HepG2 (cell line): ENCODE data around the gene ECPAS. TPM values are rescaled to one million over a fixed set of nuclear protein-coding genes. Genes with fewer than 3 reads are reported as not detected.
A peak's percentile ranks its signal among the peaks of the same experiment; 100 is the strongest.

Experiments
- FLYWCH1 ChIP-seq: sonication (generic); formaldehyde crosslinking; IDR thresholded peaks from 2 replicates; pipeline ENCODE4 v1.8.1; 2023; ENCODE audit warnings: mild to moderate bottlenecking, missing genetic modification reagents
- FOXA1 ChIP-seq, 2 experiments: fragments of 450-650 bp in 1 of 2; sonication (generic) in 1 of 2; formaldehyde crosslinking in 1 of 2; IDR thresholded peaks; 2 replicates each; pipeline versions ENCODE4 v1.4.0 to v1.6.1; 2016 to 2020; ENCODE audit warnings: missing genetic modification reagents in 1 of 2
- KLF6 ChIP-seq: IDR thresholded peaks from 2 replicates; pipeline ENCODE4 v1.8.0; 2016; ENCODE audit warnings: missing biosample characterization, missing genetic modification reagents
- PRMT3 ChIP-seq: sonication (generic); formaldehyde crosslinking; IDR thresholded peaks from 2 replicates; pipeline ENCODE4 v1.8.1; 2022; ENCODE audit warnings: low read depth, mild to moderate bottlenecking, moderate library complexity, missing genetic modification reagents, borderline replicate concordance
- RARA ChIP-seq: IDR thresholded peaks from 2 replicates; pipeline ENCODE4 v1.6.1; 2016; ENCODE audit warnings: missing genetic modification reagents, missing compliant biosample characterization
- ZNF772 ChIP-seq: sonication (generic); formaldehyde crosslinking; IDR thresholded peaks from 2 replicates; pipeline ENCODE4 v1.5.0; 2020; ENCODE audit warnings: mild to moderate bottlenecking, missing genetic modification reagents
- polyA plus RNA-seq, 8 experiments: library from polyadenylated mRNA; depleted of rRNA in 3 of 8; stranded (reverse) in 7 of 8; unstranded in 1 of 8; fragments of >200 nt; fragmentation: Illumina TruSeq in 4 of 8; extraction: Trizol in 4 of 8; gene quantifications; 2 replicates each; pipeline versions ENCODE4 v1.2.1 to v1.2.3, GENCODE V29; 2011 to 2016; ENCODE audit warnings: low read depth in 4 of 8, missing spikeins in 1 of 8, mixed read lengths in 1 of 8; ENCODE audit not compliant: insufficient read depth in 1 of 8
- total RNA-seq, 5 experiments: library from RNA; depleted of rRNA; stranded (reverse); fragments of >200 nt; fragmentation: Illumina TruSeq; extraction: Trizol; gene quantifications; 2 replicates each; pipeline ENCODE4 v1.2.3, GENCODE V29; 2016; ENCODE audit warnings: low read depth in 1 of 5
- TF ChIP-seq, protein P1 (sequence below): sonication (generic); formaldehyde crosslinking; IDR thresholded peaks from 2 replicates; pipeline ENCODE4 v1.4.0; 2020; ENCODE audit warnings: missing genetic modification reagents, borderline replicate concordance
- TF ChIP-seq, protein P2 (sequence below): fragments of 450-650 bp; IDR thresholded peaks from 2 replicates; pipeline ENCODE4 v1.6.1; 2017; ENCODE audit warnings: mild to moderate bottlenecking
- TF ChIP-seq, protein P3 (sequence below): sonication (generic); formaldehyde crosslinking; IDR thresholded peaks from 2 replicates; pipeline ENCODE4 v1.5.0; 2020; ENCODE audit warnings: missing genetic modification reagents
- TF ChIP-seq, protein P4 (sequence below): sonication (generic); formaldehyde crosslinking; IDR thresholded peaks from 2 replicates; pipeline ENCODE4 v1.8.1; 2022; ENCODE audit warnings: mild to moderate bottlenecking, missing genetic modification reagents
- TF ChIP-seq, protein P5 (sequence below): sonication (generic); formaldehyde crosslinking; IDR thresholded peaks from 2 replicates; pipeline ENCODE4 v1.5.0; 2020; ENCODE audit warnings: mild to moderate bottlenecking, missing genetic modification reagents
- TF ChIP-seq, protein P6 (sequence below), 2 experiments: IDR thresholded peaks; 2 replicates each; pipeline ENCODE4 v1.6.1; 2011 to 2012; ENCODE audit warnings: low read length in 2 of 2, borderline replicate concordance in 1 of 2, low read depth in 1 of 2, mild to moderate bottlenecking in 1 of 2, moderate library complexity in 1 of 2
- TF ChIP-seq, protein P7 (sequence below): sonication (generic); formaldehyde crosslinking; conservative IDR thresholded peaks from 2 replicates; pipeline ENCODE4 v1.8.0; 2022; ENCODE audit warnings: missing genetic modification reagents

The ECPAS gene
- total and polyA plus RNA-seq, 2 of the 13 experiments (the other 11 are each of a cell fraction or from before 2014, with no cell fraction given): 35.3 to 58.0 TPM

DNA sequence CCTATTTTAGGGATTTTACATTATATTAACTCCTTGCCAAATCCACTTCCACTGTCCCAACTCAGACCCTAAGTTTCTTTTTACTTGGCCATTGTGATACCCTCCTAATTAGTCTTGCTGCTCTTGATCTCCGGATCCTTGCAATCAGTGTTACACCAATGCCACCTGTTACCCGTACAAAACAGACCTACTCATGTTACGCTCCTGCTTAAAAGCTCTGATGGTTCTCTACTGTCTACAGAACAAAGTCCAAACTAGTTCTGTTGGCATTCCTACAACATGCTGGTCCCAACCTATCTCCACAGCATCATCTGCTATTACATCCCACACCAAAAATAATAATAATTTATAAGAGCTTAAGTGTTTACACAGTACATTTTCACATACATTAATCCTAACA, 9.8 kb downstream of the ECPAS start (continued):
- TF ChIP-seq, protein P1, sequence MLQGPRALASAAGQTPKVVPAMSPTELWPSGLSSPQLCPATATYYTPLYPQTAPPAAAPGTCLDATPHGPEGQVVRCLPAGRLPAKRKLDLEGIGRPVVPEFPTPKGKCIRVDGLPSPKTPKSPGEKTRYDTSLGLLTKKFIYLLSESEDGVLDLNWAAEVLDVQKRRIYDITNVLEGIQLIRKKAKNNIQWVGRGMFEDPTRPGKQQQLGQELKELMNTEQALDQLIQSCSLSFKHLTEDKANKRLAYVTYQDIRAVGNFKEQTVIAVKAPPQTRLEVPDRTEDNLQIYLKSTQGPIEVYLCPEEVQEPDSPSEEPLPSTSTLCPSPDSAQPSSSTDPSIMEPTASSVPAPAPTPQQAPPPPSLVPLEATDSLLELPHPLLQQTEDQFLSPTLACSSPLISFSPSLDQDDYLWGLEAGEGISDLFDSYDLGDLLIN (CRISPR knock-in tag): no peak
- TF ChIP-seq, protein P2, sequence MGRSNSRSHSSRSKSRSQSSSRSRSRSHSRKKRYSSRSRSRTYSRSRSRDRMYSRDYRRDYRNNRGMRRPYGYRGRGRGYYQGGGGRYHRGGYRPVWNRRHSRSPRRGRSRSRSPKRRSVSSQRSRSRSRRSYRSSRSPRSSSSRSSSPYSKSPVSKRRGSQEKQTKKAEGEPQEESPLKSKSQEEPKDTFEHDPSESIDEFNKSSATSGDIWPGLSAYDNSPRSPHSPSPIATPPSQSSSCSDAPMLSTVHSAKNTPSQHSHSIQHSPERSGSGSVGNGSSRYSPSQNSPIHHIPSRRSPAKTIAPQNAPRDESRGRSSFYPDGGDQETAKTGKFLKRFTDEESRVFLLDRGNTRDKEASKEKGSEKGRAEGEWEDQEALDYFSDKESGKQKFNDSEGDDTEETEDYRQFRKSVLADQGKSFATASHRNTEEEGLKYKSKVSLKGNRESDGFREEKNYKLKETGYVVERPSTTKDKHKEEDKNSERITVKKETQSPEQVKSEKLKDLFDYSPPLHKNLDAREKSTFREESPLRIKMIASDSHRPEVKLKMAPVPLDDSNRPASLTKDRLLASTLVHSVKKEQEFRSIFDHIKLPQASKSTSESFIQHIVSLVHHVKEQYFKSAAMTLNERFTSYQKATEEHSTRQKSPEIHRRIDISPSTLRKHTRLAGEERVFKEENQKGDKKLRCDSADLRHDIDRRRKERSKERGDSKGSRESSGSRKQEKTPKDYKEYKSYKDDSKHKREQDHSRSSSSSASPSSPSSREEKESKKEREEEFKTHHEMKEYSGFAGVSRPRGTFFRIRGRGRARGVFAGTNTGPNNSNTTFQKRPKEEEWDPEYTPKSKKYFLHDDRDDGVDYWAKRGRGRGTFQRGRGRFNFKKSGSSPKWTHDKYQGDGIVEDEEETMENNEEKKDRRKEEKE: no peak
- TF ChIP-seq ZNF772 (no peak), FOXA1 (IDR thresholded peaks at IDR 0.05) (no peak), FOXA1 (CRISPR knock-in tag; IDR thresholded peaks at IDR 0.05) (peak; percentile 45), RARA (no peak), FLYWCH1 (CRISPR knock-in tag) (no peak), PRMT3 (no peak), KLF6 (CRISPR knock-in tag) (no peak)
- TF ChIP-seq, protein P3, sequence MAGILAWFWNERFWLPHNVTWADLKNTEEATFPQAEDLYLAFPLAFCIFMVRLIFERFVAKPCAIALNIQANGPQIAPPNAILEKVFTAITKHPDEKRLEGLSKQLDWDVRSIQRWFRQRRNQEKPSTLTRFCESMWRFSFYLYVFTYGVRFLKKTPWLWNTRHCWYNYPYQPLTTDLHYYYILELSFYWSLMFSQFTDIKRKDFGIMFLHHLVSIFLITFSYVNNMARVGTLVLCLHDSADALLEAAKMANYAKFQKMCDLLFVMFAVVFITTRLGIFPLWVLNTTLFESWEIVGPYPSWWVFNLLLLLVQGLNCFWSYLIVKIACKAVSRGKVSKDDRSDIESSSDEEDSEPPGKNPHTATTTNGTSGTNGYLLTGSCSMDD (CRISPR knock-in tag): no peak
- TF ChIP-seq, protein P4, sequence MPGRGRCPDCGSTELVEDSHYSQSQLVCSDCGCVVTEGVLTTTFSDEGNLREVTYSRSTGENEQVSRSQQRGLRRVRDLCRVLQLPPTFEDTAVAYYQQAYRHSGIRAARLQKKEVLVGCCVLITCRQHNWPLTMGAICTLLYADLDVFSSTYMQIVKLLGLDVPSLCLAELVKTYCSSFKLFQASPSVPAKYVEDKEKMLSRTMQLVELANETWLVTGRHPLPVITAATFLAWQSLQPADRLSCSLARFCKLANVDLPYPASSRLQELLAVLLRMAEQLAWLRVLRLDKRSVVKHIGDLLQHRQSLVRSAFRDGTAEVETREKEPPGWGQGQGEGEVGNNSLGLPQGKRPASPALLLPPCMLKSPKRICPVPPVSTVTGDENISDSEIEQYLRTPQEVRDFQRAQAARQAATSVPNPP (CRISPR knock-in tag): no peak
- TF ChIP-seq, protein P5, sequence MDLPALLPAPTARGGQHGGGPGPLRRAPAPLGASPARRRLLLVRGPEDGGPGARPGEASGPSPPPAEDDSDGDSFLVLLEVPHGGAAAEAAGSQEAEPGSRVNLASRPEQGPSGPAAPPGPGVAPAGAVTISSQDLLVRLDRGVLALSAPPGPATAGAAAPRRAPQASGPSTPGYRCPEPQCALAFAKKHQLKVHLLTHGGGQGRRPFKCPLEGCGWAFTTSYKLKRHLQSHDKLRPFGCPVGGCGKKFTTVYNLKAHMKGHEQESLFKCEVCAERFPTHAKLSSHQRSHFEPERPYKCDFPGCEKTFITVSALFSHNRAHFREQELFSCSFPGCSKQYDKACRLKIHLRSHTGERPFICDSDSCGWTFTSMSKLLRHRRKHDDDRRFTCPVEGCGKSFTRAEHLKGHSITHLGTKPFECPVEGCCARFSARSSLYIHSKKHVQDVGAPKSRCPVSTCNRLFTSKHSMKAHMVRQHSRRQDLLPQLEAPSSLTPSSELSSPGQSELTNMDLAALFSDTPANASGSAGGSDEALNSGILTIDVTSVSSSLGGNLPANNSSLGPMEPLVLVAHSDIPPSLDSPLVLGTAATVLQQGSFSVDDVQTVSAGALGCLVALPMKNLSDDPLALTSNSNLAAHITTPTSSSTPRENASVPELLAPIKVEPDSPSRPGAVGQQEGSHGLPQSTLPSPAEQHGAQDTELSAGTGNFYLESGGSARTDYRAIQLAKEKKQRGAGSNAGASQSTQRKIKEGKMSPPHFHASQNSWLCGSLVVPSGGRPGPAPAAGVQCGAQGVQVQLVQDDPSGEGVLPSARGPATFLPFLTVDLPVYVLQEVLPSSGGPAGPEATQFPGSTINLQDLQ (CRISPR knock-in tag): no peak
- TF ChIP-seq, protein P6, sequence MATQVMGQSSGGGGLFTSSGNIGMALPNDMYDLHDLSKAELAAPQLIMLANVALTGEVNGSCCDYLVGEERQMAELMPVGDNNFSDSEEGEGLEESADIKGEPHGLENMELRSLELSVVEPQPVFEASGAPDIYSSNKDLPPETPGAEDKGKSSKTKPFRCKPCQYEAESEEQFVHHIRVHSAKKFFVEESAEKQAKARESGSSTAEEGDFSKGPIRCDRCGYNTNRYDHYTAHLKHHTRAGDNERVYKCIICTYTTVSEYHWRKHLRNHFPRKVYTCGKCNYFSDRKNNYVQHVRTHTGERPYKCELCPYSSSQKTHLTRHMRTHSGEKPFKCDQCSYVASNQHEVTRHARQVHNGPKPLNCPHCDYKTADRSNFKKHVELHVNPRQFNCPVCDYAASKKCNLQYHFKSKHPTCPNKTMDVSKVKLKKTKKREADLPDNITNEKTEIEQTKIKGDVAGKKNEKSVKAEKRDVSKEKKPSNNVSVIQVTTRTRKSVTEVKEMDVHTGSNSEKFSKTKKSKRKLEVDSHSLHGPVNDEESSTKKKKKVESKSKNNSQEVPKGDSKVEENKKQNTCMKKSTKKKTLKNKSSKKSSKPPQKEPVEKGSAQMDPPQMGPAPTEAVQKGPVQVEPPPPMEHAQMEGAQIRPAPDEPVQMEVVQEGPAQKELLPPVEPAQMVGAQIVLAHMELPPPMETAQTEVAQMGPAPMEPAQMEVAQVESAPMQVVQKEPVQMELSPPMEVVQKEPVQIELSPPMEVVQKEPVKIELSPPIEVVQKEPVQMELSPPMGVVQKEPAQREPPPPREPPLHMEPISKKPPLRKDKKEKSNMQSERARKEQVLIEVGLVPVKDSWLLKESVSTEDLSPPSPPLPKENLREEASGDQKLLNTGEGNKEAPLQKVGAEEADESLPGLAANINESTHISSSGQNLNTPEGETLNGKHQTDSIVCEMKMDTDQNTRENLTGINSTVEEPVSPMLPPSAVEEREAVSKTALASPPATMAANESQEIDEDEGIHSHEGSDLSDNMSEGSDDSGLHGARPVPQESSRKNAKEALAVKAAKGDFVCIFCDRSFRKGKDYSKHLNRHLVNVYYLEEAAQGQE (IDR thresholded peaks at IDR 0.05; ENCODE audit: borderline replicate concordance in 1 of 2, low read depth in 1 of 2, low read length in 2 of 2): 0 out of 4 replicates have a peak, but pooled peaks of 1 of the 2 experiments have one; percentile 12
- TF ChIP-seq, protein P7, sequence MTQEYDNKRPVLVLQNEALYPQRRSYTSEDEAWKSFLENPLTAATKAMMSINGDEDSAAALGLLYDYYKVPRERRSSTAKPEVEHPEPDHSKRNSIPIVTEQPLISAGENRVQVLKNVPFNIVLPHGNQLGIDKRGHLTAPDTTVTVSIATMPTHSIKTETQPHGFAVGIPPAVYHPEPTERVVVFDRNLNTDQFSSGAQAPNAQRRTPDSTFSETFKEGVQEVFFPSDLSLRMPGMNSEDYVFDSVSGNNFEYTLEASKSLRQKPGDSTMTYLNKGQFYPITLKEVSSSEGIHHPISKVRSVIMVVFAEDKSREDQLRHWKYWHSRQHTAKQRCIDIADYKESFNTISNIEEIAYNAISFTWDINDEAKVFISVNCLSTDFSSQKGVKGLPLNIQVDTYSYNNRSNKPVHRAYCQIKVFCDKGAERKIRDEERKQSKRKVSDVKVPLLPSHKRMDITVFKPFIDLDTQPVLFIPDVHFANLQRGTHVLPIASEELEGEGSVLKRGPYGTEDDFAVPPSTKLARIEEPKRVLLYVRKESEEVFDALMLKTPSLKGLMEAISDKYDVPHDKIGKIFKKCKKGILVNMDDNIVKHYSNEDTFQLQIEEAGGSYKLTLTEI (CRISPR knock-in tag): no peak
